NCI-H82 treated with DMSO at 0.1 percent for 48 hours (cell line): ENCODE results near the gene SLC13A3.
A peak's percentile ranks its signal among the peaks of the same experiment; 100 is the strongest.

Experiments used
- DNase-seq: peaks from one replicate; lab custom pipeline; 2025; ENCODE audit not compliant: unreplicated experiment; lab: John Stamatoyannopoulos, UW

Gene SLC13A3

GRCh38 chr20:46543033-46543432, 108.2 kb downstream of the SLC13A3 start:
- no peak for DNase-seq

DNA sequence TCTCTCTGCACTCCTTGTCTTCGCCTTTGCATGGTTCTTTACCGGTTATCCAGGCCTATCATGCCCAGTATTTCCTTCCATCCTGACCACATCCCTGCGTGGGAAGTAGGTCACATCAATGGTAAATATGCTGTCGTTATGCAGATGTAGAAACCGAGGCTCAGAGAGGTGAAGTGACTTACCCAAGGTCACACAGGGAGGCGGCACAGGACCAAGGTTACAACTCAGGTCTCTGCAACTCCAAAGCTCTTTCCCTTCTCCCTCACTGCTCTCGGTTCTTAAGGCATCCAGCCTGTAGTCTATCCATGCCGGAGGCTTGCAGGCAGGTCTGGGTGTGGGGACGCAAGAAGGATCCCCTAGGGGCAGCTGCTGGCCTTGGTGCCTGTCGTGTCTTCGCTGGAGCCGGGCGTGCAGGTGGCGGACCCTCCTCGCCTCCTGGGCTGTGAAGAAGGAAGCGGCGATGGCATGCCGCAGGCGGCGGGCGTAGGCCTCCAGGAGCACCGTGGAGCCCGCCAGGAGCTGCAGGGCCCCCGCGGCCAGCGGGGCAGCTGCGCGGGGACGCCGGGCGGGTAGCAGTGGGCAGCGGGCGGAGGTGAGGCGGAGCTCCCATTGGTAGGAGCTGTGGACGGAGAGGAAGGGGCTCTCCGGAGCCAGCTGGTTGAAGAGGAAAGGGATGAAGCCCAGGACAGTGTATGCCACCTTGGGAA, 109.9 kb downstream of the SLC13A3 start:
- DNase-seq = no peak

DNA sequence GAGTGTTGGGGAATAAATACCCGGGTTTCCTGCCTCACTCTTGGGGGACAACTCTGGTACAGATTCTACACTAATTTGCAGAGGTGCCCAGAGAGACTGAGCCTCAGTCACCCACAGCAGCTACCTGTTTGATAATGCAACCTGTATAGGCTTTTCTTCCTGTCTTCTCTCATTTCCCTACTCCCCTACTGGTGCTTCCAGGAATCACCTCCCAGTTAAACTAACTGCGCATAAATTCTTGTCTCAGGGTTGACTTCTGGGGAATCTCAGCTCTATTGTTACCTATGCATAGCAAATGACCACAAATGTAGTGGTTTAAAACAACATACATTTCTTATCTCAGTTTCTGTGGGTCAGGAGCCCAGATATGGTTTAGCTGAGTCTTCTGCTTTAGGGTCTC, 112.1 kb downstream of the SLC13A3 start:
- DNase-seq = no peak

DNA sequence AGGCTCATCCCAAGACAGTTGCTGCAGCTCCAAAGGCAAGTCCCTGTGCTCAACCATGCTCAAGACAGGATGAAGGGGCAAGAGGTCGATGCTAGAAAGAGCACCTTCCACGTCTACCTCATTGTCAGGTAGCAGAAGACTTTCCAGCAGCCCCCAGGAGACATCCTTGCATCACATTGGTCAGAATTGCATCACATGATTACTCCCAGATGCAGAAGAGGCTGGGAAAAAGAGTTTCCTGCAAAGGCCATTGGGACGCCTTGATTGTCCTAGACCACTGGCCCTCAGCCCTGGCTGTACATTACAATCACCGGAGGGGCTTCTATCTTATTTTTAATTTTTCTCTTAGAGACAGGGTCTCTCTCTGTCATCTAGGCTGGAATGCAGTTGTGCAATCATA, 120.6 kb downstream of the SLC13A3 start:
- DNase-seq = no peak

DNA sequence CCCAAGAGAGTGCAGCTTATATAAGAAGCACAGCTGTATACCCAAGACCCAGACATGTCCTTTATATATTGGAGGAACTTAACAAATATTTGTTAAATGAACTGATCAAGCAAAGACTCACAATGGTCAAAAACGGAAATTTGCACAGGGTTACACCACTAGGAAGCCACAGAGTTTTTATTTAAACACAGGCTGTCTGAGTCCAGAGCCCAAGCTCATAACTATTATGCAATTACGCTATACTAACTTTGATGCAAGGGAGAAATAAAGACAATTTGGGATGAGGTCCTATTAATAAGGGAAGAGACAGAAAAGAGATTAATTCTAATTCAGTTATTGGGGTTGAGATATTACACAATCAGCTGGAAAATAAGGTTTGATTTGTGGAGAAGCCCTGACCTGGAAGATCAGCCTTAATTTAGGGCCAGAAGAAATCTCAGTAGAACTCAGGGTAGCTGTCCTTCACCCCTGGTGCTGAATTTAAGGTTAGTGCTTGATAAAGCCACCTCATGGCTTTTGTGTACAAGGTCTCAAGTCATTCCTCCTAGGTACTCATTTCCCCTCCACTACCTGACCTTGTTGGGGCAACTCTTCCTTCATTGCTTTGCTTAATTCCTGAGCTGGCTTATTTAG, 127.4 kb downstream of the SLC13A3 start:
- DNase-seq = no peak

DNA sequence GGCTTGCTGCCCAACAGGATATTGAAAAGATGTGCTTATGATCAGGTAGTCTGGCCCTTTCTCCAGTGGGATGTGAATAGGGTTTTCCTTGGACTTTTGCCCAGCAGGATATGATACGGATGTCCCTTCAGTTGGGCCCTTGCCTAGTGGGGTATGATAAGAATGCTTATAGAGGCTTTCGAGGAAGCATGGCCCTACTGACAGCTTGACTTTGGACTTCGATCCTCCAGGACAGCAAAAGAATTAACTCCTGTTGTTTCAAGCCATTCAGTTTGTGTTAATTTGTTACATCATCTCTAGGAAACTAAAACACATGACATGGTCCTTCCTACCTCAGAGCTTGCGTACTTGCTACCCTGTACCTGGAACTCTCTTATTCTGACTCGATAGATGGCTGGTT, 128.2 kb downstream of the SLC13A3 start:
- no peak for DNase-seq

GRCh38 chr20:46520976-46521579, 130.2 kb downstream of the SLC13A3 start:
- peak; percentile 33 for DNase-seq

GRCh38 chr20:46520540-46520939, 130.7 kb downstream of the SLC13A3 start:
- no peak for DNase-seq

- no peak for DNase-seq
Observed at GRCh38 chr20:46519471-46520068, 131.7 kb downstream of the SLC13A3 start.

- peak; percentile 73 for DNase-seq
Observed at GRCh38 chr20:46512943-46513844, 138.1 kb downstream of the SLC13A3 start, which contains the start of gene ZNF334. TSS of gene ZNF334 (minus strand) at chr20:46513559. CDS start at chr20:46512102, 1,457 bp downstream.

- no peak for DNase-seq
Observed at GRCh38 chr20:46509523-46509922, 141.7 kb downstream of the SLC13A3 start.
